ENCODE data around the gene ZNF655.
"Not testable (repeated sequence)": the region's sequence is repeated elsewhere in the genome, so short reads cannot be mapped to it uniquely, and the experiment has no call there.

ZNF655 gene

GRCh38 chr7:99558306-99559174 lies at the start of gene ZNF655:
TSS of gene ZNF655 (plus strand) at chr7:99558642. CDS start at chr7:99560560, 1,918 bp downstream.
- DNase-seq, result peak; percentile 86 to 90

- no peak for DNase-seq
These were observed 44.4 kb upstream of the ZNF655 start for GRCh38 chr7:99514050-99514449.

GRCh38 chr7:99521399-99521798 lies 37.0 kb upstream of the ZNF655 start:
- no peak for DNase-seq

GRCh38 chr7:99525713-99526440 lies 32.6 kb upstream of the ZNF655 start:
- DNase-seq, result peak; percentile 4 to 34

GRCh38 chr7:99531354-99531765 lies 27.1 kb upstream of the ZNF655 start:
- DNase-seq, result no peak

- DNase-seq, result no peak
These were observed 22.8 kb upstream of the ZNF655 start for GRCh38 chr7:99535667-99536066.

GRCh38 chr7:99539213-99539811 lies 19.1 kb upstream of the ZNF655 start:
- no peak for DNase-seq

- DNase-seq, result no peak
These were observed 17.9 kb upstream of the ZNF655 start for GRCh38 chr7:99540542-99540941.

GRCh38 chr7:99541212-99541611 lies 17.2 kb upstream of the ZNF655 start:
- DNase-seq, result no peak

- no peak for DNase-seq
These were observed 15.3 kb upstream of the ZNF655 start for GRCh38 chr7:99543081-99543671.

GRCh38 chr7:99543916-99544315 lies 14.5 kb upstream of the ZNF655 start:
- no peak for DNase-seq

- not testable (repeated sequence) for DNase-seq
These were observed 13.1 kb upstream of the ZNF655 start for GRCh38 chr7:99545308-99545707.

GRCh38 chr7:99549545-99549944 lies 8.9 kb upstream of the ZNF655 start:
- DNase-seq, result not testable (repeated sequence)

- DNase-seq, result no peak
These were observed 7.1 kb upstream of the ZNF655 start for GRCh38 chr7:99551334-99551733.

- peak; percentile 82 to 91 for DNase-seq
These were observed 6.5 kb upstream of the ZNF655 start, which contains the start of gene FAM200A for GRCh38 chr7:99551767-99552463. TSS of gene FAM200A (minus strand) at chr7:99552114. CDS start at chr7:99548407, 3,707 bp downstream.

- DNase-seq, result no peak
These were observed 5.4 kb upstream of the ZNF655 start for GRCh38 chr7:99553039-99553438.

- DNase-seq, result no peak
These were observed 3.5 kb upstream of the ZNF655 start for GRCh38 chr7:99554939-99555338.

GRCh38 chr7:99557196-99557607 lies 1.2 kb upstream of the ZNF655 start:
- no peak for DNase-seq

- DNase-seq, result no peak
These were observed 519 bp upstream of the ZNF655 start for GRCh38 chr7:99557940-99558305.

GRCh38 chr7:99559175-99559915 lies 903 bp downstream of the ZNF655 start:
- DNase-seq, result no peak

- no peak for DNase-seq
These were observed 2.6 kb downstream of the ZNF655 start for GRCh38 chr7:99560834-99561736.

All from NCI-H524 (cell line).